Smooth muscle cell (in vitro differentiated cells): ENCODE data around the gene ALDH3B1. TPM values are rescaled to one million over a fixed set of nuclear protein-coding genes. Genes with fewer than 3 reads are reported as not detected.
A peak's percentile ranks its signal among the peaks of the same experiment; 100 is the strongest.

ENCODE experiments used
- DNase-seq: peaks from one replicate; lab custom pipeline; 2025; ENCODE audit not compliant: unreplicated experiment; lab: John Stamatoyannopoulos, UW
- H2AFZ ChIP-seq: fragments of 200-600 bp; sonication (generic); 2 replicates; pipeline ENCODE4 v1.6.0; 2016; ENCODE audit warnings: antibody characterized with exemption, low read depth, mild to moderate bottlenecking
- H3F3A ChIP-seq: fragments of 200-600 bp; sonication (generic); 2 replicates; pipeline ENCODE4 v1.6.0; 2017; ENCODE audit warnings: antibody characterized with exemption, low read depth
- H3K27ac ChIP-seq: fragments of 200-600 bp; sonication (generic); 2 replicates; pipeline ENCODE4 v1.5.1; 2016; ENCODE audit warnings: low read depth, mild to moderate bottlenecking
- H3K27me3 ChIP-seq: fragments of 200-600 bp; sonication (generic); 2 replicates; pipeline ENCODE4 v1.6.1; 2016; ENCODE audit warnings: low read depth, mild to moderate bottlenecking
- H3K36me3 ChIP-seq: fragments of 200-600 bp; sonication (generic); 2 replicates; pipeline ENCODE4 v1.5.1; 2016; ENCODE audit warnings: low read depth
- H3K4me1 ChIP-seq: fragments of 200-600 bp; sonication (generic); 2 replicates; pipeline ENCODE4 v1.5.1; 2016; ENCODE audit warnings: low read depth
- H3K4me2 ChIP-seq: fragments of 200-600 bp; sonication (generic); 2 replicates; pipeline ENCODE4 v1.6.0; 2016; ENCODE audit warnings: mild to moderate bottlenecking
- H3K4me3 ChIP-seq: fragments of 200-600 bp; sonication (generic); 2 replicates; pipeline ENCODE4 v1.5.1; 2016; ENCODE audit warnings: mild to moderate bottlenecking
- H3K79me2 ChIP-seq: fragments of 200-600 bp; sonication (generic); 2 replicates; pipeline ENCODE4 v1.6.0; 2016; ENCODE audit warnings: low read depth, mild to moderate bottlenecking
- H3K9ac ChIP-seq: fragments of 200-600 bp; sonication (generic); 2 replicates; pipeline ENCODE4 v1.6.0; 2016; ENCODE audit warnings: low read depth
- H3K9me3 ChIP-seq: fragments of 200-600 bp; sonication (generic); replicated peaks from 2 replicates; pipeline ENCODE4 v1.5.1; 2016; ENCODE audit warnings: low read depth
- H4K20me1 ChIP-seq: fragments of 200-600 bp; sonication (generic); 2 replicates; pipeline ENCODE4 v1.6.0; 2016; ENCODE audit warnings: low read depth
- CTCF ChIP-seq: fragments of 200-600 bp; sonication (generic); IDR thresholded peaks from 2 replicates; pipeline ENCODE4 v1.5.1; 2017; ENCODE audit warnings: borderline replicate concordance, mild to moderate bottlenecking, antibody characterized with exemption; ENCODE audit not compliant: insufficient read depth, poor library complexity, severe bottlenecking
- WGBS: methylation state at CpG from one replicate; pipeline ENCODE4 v1.1.7; 2016; ENCODE audit warnings: low lambda C conversion rate; 5-methylcytosine and 5-hydroxymethylcytosine counted together
- polyA plus RNA-seq: library from polyadenylated mRNA; unstranded; fragments of >200 nt; fragmentation: Nextera tagmentation; extraction: Ambion mirVana; gene quantifications from 2 replicates; pipeline ENCODE4 v1.2.1, GENCODE V29; 2016
- total RNA-seq: library from RNA; depleted of rRNA; stranded (reverse); fragments of >200 nt; gene quantifications from 2 replicates; pipeline ENCODE4 v1.2.3, GENCODE V29; 2014

The ALDH3B1 gene
- total and polyA plus RNA-seq, 2 experiments from 2014 or later, result 8.8 to 9.9 TPM

DNA sequence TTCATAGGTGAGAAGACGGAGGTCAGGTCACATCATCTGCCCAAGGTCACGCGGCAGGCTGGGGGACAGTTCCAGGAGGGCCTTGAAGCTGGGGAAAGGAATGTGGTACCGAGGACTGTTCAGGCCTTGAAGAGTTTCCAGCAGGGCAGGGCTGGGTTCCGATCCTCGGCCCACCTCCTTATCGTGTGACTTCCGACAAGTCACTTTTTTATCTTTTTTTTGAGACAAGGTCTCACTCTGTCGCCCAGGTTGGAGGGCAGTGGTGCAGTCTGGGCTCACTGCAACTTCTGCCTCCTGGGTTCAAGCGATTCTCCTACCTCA lies 21.0 kb downstream of the ALDH3B1 start:
- Histone ChIP-seq H2AFZ (peak overlapping the region; percentile 23), H3K9ac (peak overlapping the region; percentile 84), H3K36me3 (no peaks in the 10 kb centered on the region), H4K20me1 (no peaks in the 10 kb centered on the region), H3F3A (peaks cover 11% of the 10 kb centered on the region), H3K27me3 (no peaks in the 10 kb centered on the region), H3K4me1 (peaks cover 17% of the 10 kb centered on the region), H3K27ac (peak overlapping the region; percentile 46), H3K79me2 (peaks cover 16% of the 10 kb centered on the region), H3K4me2 (peak overlapping the region; percentile 94), H3K9me3 (no peaks in the 10 kb centered on the region), H3K4me3 (peak overlapping the region; percentile 58)
- WGBS, result 26% methylated on average over 10 of the region's 10 CpGs
- TF ChIP-seq CTCF, result no peak
- DNase-seq, result no peak

- H3K79me2 ChIP-seq, result peaks cover 16% of the 10 kb centered on the region
- peaks cover 11% of the 10 kb centered on the region for H3F3A ChIP-seq
- no peaks in the 10 kb centered on the region for H4K20me1 ChIP-seq
- H2AFZ ChIP-seq, result no peak overlapping the region
- 83% methylated on average over 9 of the region's 9 CpGs for WGBS
- no peaks in the 10 kb centered on the region for H3K27me3 ChIP-seq
- H3K4me3 ChIP-seq, result no peak overlapping the region
- no peak overlapping the region for H3K27ac ChIP-seq
- no peak for DNase-seq
- H3K9me3 ChIP-seq, result no peaks in the 10 kb centered on the region
- no peaks in the 10 kb centered on the region for H3K36me3 ChIP-seq
- H3K4me2 ChIP-seq, result peak overlapping the region; percentile 94
- no peak overlapping the region for H3K9ac ChIP-seq
- H3K4me1 ChIP-seq, result peaks cover 17% of the 10 kb centered on the region
- no peak for TF ChIP-seq CTCF
These were observed 21.9 kb downstream of the ALDH3B1 start for GRCh38 chr11:68032003-68032402.

DNA sequence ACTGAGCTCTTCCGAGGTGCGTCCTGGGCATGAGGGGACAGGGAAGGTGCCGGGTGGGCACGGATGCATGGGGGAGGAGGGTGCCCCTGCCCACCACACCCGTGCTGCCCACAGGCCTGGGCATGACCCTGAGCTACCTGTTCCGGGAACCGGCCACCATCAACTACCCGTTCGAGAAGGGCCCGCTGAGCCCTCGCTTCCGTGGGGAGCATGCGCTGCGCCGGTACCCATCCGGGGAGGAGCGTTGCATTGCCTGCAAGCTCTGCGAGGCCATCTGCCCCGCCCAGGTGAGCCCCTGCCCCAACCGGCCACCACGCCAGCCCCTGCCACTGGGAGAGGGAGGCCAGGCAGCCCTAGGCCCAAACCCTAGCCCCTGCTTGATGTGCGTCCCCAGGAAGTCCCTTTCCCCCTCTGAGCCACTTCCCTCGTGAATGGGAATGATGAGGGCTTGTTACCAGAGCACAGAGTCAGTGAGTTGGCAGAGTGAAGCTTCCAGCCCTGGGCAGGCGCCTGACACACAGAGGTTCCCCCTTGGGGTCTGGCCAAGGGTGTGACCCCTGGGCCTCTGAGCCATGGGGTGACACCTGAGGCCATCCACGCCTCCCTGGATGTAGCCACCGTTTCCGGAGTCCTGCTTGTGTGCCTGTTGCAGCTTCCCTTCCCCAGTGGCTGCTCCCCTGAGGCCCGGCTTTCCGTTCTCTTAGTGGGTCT lies 23.0 kb downstream of the ALDH3B1 start:
- DNase-seq, result no peak
- H3K9me3 ChIP-seq, result no peaks in the 10 kb centered on the region
- no peak overlapping the region for H3K4me3 ChIP-seq
- no peaks in the 10 kb centered on the region for H3K27me3 ChIP-seq
- WGBS, result 97% methylated on average over 25 of the region's 29 CpGs
- H3K27ac ChIP-seq, result no peak overlapping the region
- H3K4me2 ChIP-seq, result no peak overlapping the region
- H3K9ac ChIP-seq, result no peak overlapping the region
- H3K79me2 ChIP-seq, result peaks cover 16% of the 10 kb centered on the region
- H3K36me3 ChIP-seq, result no peaks in the 10 kb centered on the region
- H2AFZ ChIP-seq, result no peak overlapping the region
- TF ChIP-seq CTCF, result no peak
- H3F3A ChIP-seq, result peaks cover 11% of the 10 kb centered on the region
- H3K4me1 ChIP-seq, result peaks cover 17% of the 10 kb centered on the region
- H4K20me1 ChIP-seq, result no peaks in the 10 kb centered on the region

- Histone ChIP-seq H3K4me1 (peaks cover 16% of the 10 kb centered on the region), H4K20me1 (no peaks in the 10 kb centered on the region), H2AFZ (no peak overlapping the region), H3K4me2 (no peak overlapping the region), H3K36me3 (no peaks in the 10 kb centered on the region), H3K9ac (no peak overlapping the region), H3K9me3 (no peaks in the 10 kb centered on the region), H3K79me2 (peaks cover 16% of the 10 kb centered on the region), H3F3A (peaks cover 11% of the 10 kb centered on the region), H3K27ac (no peak overlapping the region), H3K4me3 (no peak overlapping the region), H3K27me3 (no peaks in the 10 kb centered on the region)
- DNase-seq, result no peak
- TF ChIP-seq CTCF, result no peak
- 95% methylated on average over 12 of the region's 12 CpGs for WGBS
These were observed 23.6 kb downstream of the ALDH3B1 start for GRCh38 chr11:68033708-68034045.
